ENCODE measurements around the gene SOS1. TPM values are rescaled to one million over a fixed set of nuclear protein-coding genes. Genes with fewer than 3 reads are reported as not detected.
"Not testable (repeated sequence)": the region's sequence is repeated elsewhere in the genome, so short reads cannot be mapped to it uniquely, and the experiment has no call there.

The SOS1 gene
- total RNA-seq, 4 donors from 2014 or later = 23.1 to 70.8 (median 31.6) TPM

- ATAC-seq (ENCODE audit: low FRiP score) (no peak), DNase-seq (ENCODE audit: low spot score) (no peak)
- no peak for TF ChIP-seq CTCF (IDR thresholded peaks at IDR 0.05)
These were observed 61.4 kb downstream of the SOS1 start for GRCh38 chr2:39059366-39059952.

- no peak for TF ChIP-seq CTCF (IDR thresholded peaks at IDR 0.05)
- ATAC-seq (ENCODE audit: low FRiP score) (no peak), DNase-seq (ENCODE audit: low spot score) (no peak)
These were observed 62.8 kb downstream of the SOS1 start for GRCh38 chr2:39058101-39058500.

GRCh38 chr2:39052665-39053064, 68.2 kb downstream of the SOS1 start:
- not testable (repeated sequence) for DNase-seq (ENCODE audit: low spot score); ATAC-seq (ENCODE audit: low FRiP score)

GRCh38 chr2:39050109-39050508, 70.7 kb downstream of the SOS1 start:
- ATAC-seq (ENCODE audit: low FRiP score) (no peak), DNase-seq (ENCODE audit: low spot score) (no peak)
- no peak for TF ChIP-seq CTCF (IDR thresholded peaks at IDR 0.05)

- DNase-seq (ENCODE audit: low spot score) (no peak), ATAC-seq (ENCODE audit: low FRiP score) (no peak)
- no peak for TF ChIP-seq CTCF (IDR thresholded peaks at IDR 0.05)
These were observed 81.8 kb downstream of the SOS1 start for GRCh38 chr2:39039072-39039471.

- DNase-seq (ENCODE audit: low spot score) = no peak
- no peak for TF ChIP-seq CTCF (IDR thresholded peaks at IDR 0.05)
- ATAC-seq (ENCODE audit: low FRiP score) = no peak
These were observed 86.9 kb downstream of the SOS1 start for GRCh38 chr2:39033980-39034379.

- no peak for TF ChIP-seq CTCF (IDR thresholded peaks at IDR 0.05)
- ATAC-seq (ENCODE audit: low FRiP score) = no peak
- DNase-seq (ENCODE audit: low spot score) = no peak
These were observed 93.4 kb downstream of the SOS1 start for GRCh38 chr2:39027421-39027820.

- ATAC-seq (ENCODE audit: low FRiP score) (no peak), DNase-seq (ENCODE audit: low spot score) (no peak)
- TF ChIP-seq CTCF (IDR thresholded peaks at IDR 0.05) = no peak
These were observed 96.0 kb downstream of the SOS1 start for GRCh38 chr2:39024833-39025232.
